K562 (cell line): ENCODE results near the gene B2M. TPM values are rescaled to one million over a fixed set of nuclear protein-coding genes. Genes with fewer than 3 reads are reported as not detected.

ENCODE experiments used
- ATAC-seq: fragments of 200-7000 bp; cut with Tn5 transposase; 3 replicates; pipeline ENCODE4 v1.9.1; 2020; ENCODE audit warnings: moderate library complexity
- BruUV-seq: library from RNA; stranded (reverse); fragments of 400-500 nt; replicated peaks from 2 replicates; lab custom pipeline; 2021; lab: Mats Ljungman, UMichigan
- CTCF ChIA-PET: fragments of 300-600 bp; formaldehyde crosslinking; extraction: SDS; loops from one replicate; lab custom pipeline; 2021; ENCODE audit warnings: low intra/inter-chr PET ratio; lab: Yijun Ruan, JAX
- POLR2A ChIA-PET: fragments of 300-600, 350-650 bp; sonication (Branson Sonifier 250); formaldehyde crosslinking; extraction: SDS; loops from one replicate; lab custom pipeline; 2021; ENCODE audit warnings: antibody characterized with exemption, inconsistent platforms; lab: Yijun Ruan, JAX
- DNase-seq, 4 experiments: peaks; one replicate each; pipeline versions ENCODE4 v3.0.0 to v3.0.0-alpha.2; 2011 to 2018; ENCODE audit warnings: low spot score in 3 of 4, mixed read lengths in 3 of 4; ENCODE audit errors: extremely low read depth in 1 of 4
- FAIRE-seq: peaks from 2 replicates; lab custom pipeline; 2011; peaks lifted over from hg19 to GRCh38; lab: Jason Lieb, UNC
- H2AFZ ChIP-seq: 2 replicates; pipeline ENCODE4 v1.6.0; 2011; ENCODE audit warnings: low read depth, low read length, control low read depth, inconsistent platforms
- H3K27ac ChIP-seq: fragments of 200-600 bp; 3 replicates; pipeline ENCODE4 v1.8.0; 2011; ENCODE audit warnings: low read depth, mild to moderate bottlenecking, control low read depth, inconsistent platforms, low read length, moderate library complexity, mixed read lengths; ENCODE audit errors: extremely low read depth
- H3K27me3 ChIP-seq, 2 experiments: fragments of 300-600 bp in 1 of 2; 2 replicates in 1 of 2; 3 replicates in 1 of 2; pipeline versions ENCODE4 v1.6.0 to v1.8.0; 2011; ENCODE audit warnings: inconsistent platforms in 2 of 2, low read length in 2 of 2, mild to moderate bottlenecking in 1 of 2, mixed read lengths in 1 of 2, moderate library complexity in 1 of 2; ENCODE audit not compliant: control insufficient read depth in 2 of 2, insufficient read depth in 2 of 2
- H3K36me3 ChIP-seq: fragments of 300-600 bp; 3 replicates; pipeline ENCODE4 v1.8.0; 2011; ENCODE audit warnings: mild to moderate bottlenecking, low read length, inconsistent platforms; ENCODE audit not compliant: control insufficient read depth, insufficient read depth
- H3K4me1 ChIP-seq, 2 experiments: fragments of 200-600 bp in 1 of 2; replicated peaks in 1 of 2; 2 replicates in 1 of 2; 3 replicates in 1 of 2; pipeline versions ENCODE4 v1.5.1 to v1.8.0; 2011; ENCODE audit warnings: inconsistent platforms in 2 of 2, low read length in 2 of 2, mild to moderate bottlenecking in 1 of 2, mixed read lengths in 1 of 2, moderate library complexity in 1 of 2; ENCODE audit not compliant: control insufficient read depth in 2 of 2, insufficient read depth in 2 of 2
- H3K4me2 ChIP-seq: 2 replicates; pipeline ENCODE4 v1.6.1; 2011; ENCODE audit warnings: low read length, control low read depth, inconsistent platforms, mixed read lengths; ENCODE audit not compliant: insufficient read depth
- H3K4me3 ChIP-seq: fragments of 200-600 bp; sonication (generic), shearing (Covaris generic); 2 replicates; pipeline ENCODE4 v1.5.1; 2016; ENCODE audit warnings: control low read depth, inconsistent platforms
- H3K79me2 ChIP-seq: fragments of 200-600 bp; 3 replicates; pipeline ENCODE4 v1.8.0; 2011; ENCODE audit warnings: low read length, inconsistent platforms; ENCODE audit not compliant: control insufficient read depth, insufficient read depth
- H3K9ac ChIP-seq, 2 experiments: 2 replicates each; pipeline versions ENCODE4 v1.6.0 to v1.6.1; 2011; ENCODE audit warnings: low read depth in 2 of 2, low read length in 2 of 2, control low read depth in 1 of 2, inconsistent platforms in 1 of 2, mild to moderate bottlenecking in 1 of 2, mixed read lengths in 1 of 2; ENCODE audit not compliant: insufficient read depth in 1 of 2
- H3K9me1 ChIP-seq: one replicate; pipeline ENCODE4 v1.6.0; 2011; ENCODE audit warnings: inconsistent platforms, mild to moderate bottlenecking, low read length, moderate library complexity; ENCODE audit not compliant: control insufficient read depth, insufficient read depth
- H3K9me3 ChIP-seq: replicated peaks from 2 replicates; pipeline ENCODE4 v1.5.1; 2011; ENCODE audit warnings: low read depth, low read length, inconsistent platforms; ENCODE audit not compliant: control insufficient read depth, insufficient read depth
- H4K20me1 ChIP-seq: replicated peaks from 2 replicates; pipeline ENCODE4 v1.6.1; 2011; ENCODE audit warnings: low read length, inconsistent platforms, mixed read lengths; ENCODE audit not compliant: control insufficient read depth, insufficient read depth
- ATF3 ChIP-seq, 2 experiments: fragments of 450-650 bp in 1 of 2; sonication (generic) in 1 of 2; formaldehyde crosslinking in 1 of 2; IDR thresholded peaks in 1 of 2; conservative IDR thresholded peaks in 1 of 2; 2 replicates each; pipeline versions ENCODE4 v1.6.1 to v1.8.1; 2016 to 2023; ENCODE audit warnings: mild to moderate bottlenecking in 2 of 2, moderate library complexity in 2 of 2, inconsistent platforms in 1 of 2, missing genetic modification reagents in 1 of 2
- CEBPB ChIP-seq: fragments of 450-650 bp; IDR thresholded peaks from 2 replicates; pipeline ENCODE4 v1.6.1; 2016; ENCODE audit warnings: missing genetic modification characterization, missing compliant biosample characterization
- MEIS2 ChIP-seq: fragments of 450-650 bp; IDR thresholded peaks from 2 replicates; pipeline ENCODE4 v1.6.1; 2014; ENCODE audit warnings: mild to moderate bottlenecking; ENCODE audit not compliant: partially characterized antibody
- NFYB ChIP-seq: IDR thresholded peaks from 2 replicates; pipeline ENCODE4 v1.6.1; 2011; ENCODE audit warnings: mild to moderate bottlenecking, moderate library complexity; ENCODE audit not compliant: insufficient read length; ENCODE audit errors: extremely low read depth
- PKNOX1 ChIP-seq: fragments of 450-650 bp; IDR thresholded peaks from 2 replicates; pipeline ENCODE4 v1.6.1; 2016
- PTBP1 ChIP-seq: fragments of 200-400 bp; formaldehyde crosslinking; IDR thresholded peaks from 2 replicates; pipeline ENCODE4 v1.6.1; 2017; ENCODE audit warnings: low read depth, low read length
- WGBS: fragments of 100-300 bp; shearing (Covaris generic); methylation state at CpG from one replicate; pipeline ENCODE4 v1.1.6; 2016; ENCODE audit warnings: low coverage, mixed read lengths; ENCODE audit not compliant: insufficient coverage; ENCODE audit errors: missing lambda C conversion rate; 5-methylcytosine and 5-hydroxymethylcytosine counted together
- in situ Hi-C: fragments of 300-500 bp; cut with MboI; formaldehyde crosslinking; loops from 4 replicates; pipeline ENCODE4 v1.15.0; 2018; ENCODE audit warnings: inconsistent platforms, mixed read lengths
- intact Hi-C: fragments of 100-400 bp; cut with micrococcal nuclease; formaldehyde crosslinking; loops from 2 replicates; pipeline ENCODE4 v1.14.2; 2022
- polyA plus RNA-seq, 8 experiments: library from polyadenylated mRNA; depleted of rRNA in 4 of 8; stranded (reverse) in 5 of 8; unstranded in 3 of 8; fragments of >200 nt; fragmentation: Nextera tagmentation in 2 of 8; fragmentation: Illumina TruSeq in 1 of 8; extraction: Ambion mirVana in 2 of 8; extraction: Trizol in 1 of 8; gene quantifications; 2 replicates each; pipeline versions ENCODE4 v1.2.1 to v1.2.3, GENCODE V29; 2011 to 2014; ENCODE audit warnings: inconsistent platforms in 1 of 8, missing spikeins in 1 of 8
- total RNA-seq, 7 experiments: library from RNA; depleted of rRNA in 6 of 7; stranded (reverse); fragments of >200 nt in 6 of 7; fragmentation: Illumina TruSeq in 2 of 7; extraction: Trizol in 2 of 7; gene quantifications; 2 replicates each; pipeline versions ENCODE4 v1.2.1 to v1.2.3, GENCODE V29; 2011 to 2021; ENCODE audit warnings: low replicate concordance in 1 of 7

The B2M gene
- total and polyA plus RNA-seq, 9 of the 15 experiments (the other 6 are each of a cell fraction or from before 2014, with no cell fraction given), result 460 to 3,138 (median 1,032) TPM

GRCh38 chr15:44763187-44763586, 51.9 kb downstream of the B2M start:
- CTCF ChIA-PET, result no interaction called here
- POLR2A ChIA-PET, result no interaction called here
- BruUV-seq, result no TSS peak

GRCh38 chr15:44763848-44764247, 52.5 kb downstream of the B2M start:
- H3K79me2 ChIP-seq, result no peaks in the 10 kb centered on the region
- H3K27me3 ChIP-seq, result no peaks in the 10 kb centered on the region
- POLR2A ChIA-PET, result interaction anchor here (1.2 kb wide), 1 partner anchor 12 kb away, joined by 4 read pairs; no protein-coding TSS in a partner anchor
- no peaks in the 10 kb centered on the region for H3K36me3 ChIP-seq
- FAIRE-seq, result no peak
- WGBS, result 14% methylated on average over 3 of the region's 3 CpGs
- no peak overlapping the region for H3K4me3 ChIP-seq
- no peak for TF ChIP-seq ATF3 (IDR thresholded peaks at IDR 0.05)
- no peak for TF ChIP-seq ATF3 (CRISPR knock-in tag; conservative IDR thresholded peaks at IDR 0.05)
- 0 out of 2 replicates have a peak, but pooled peaks have one; percentile 8 for TF ChIP-seq CEBPB
- H4K20me1 ChIP-seq, result no peaks in the 10 kb centered on the region
- 0 out of 2 replicates have a peak overlapping the region, but pooled peaks have one; percentile 46 for H2AFZ ChIP-seq
- no peaks in the 10 kb centered on the region for H3K4me1 ChIP-seq
- in situ Hi-C loops, result no loop called here
- H3K27ac ChIP-seq, result no peak overlapping the region
- DNase-seq, result no peak
- intact Hi-C loops, result no loop called here
- H3K9me1 ChIP-seq, result no peaks in the 10 kb centered on the region
- no peak overlapping the region for H3K9ac ChIP-seq
- no peak for ATAC-seq
- CTCF ChIA-PET, result no interaction called here
- no peak overlapping the region for H3K4me2 ChIP-seq
- no peaks in the 10 kb centered on the region for H3K9me3 ChIP-seq
- BruUV-seq, result no TSS peak

More at GRCh38 chr15:44763187-44763586, 51.9 kb downstream of the B2M start:
- FAIRE-seq (no peak), DNase-seq (no peak), ATAC-seq (no peak)
- Histone ChIP-seq H3K27ac (no peak overlapping the region), H3K36me3 (no peaks in the 10 kb centered on the region), H3K9me1 (no peaks in the 10 kb centered on the region), H3K9ac (no peak overlapping the region), H3K4me2 (no peak overlapping the region), H3K4me3 (no peak overlapping the region), H3K9me3 (no peaks in the 10 kb centered on the region), H3K27me3 (no peaks in the 10 kb centered on the region), H2AFZ (no peak overlapping the region), H4K20me1 (no peaks in the 10 kb centered on the region), H3K79me2 (no peaks in the 10 kb centered on the region), H3K4me1 (no peaks in the 10 kb centered on the region)
- 14% methylated on average over 2 of the region's 2 CpGs for whole genome bisulfite sequencing
- in situ Hi-C loops (no loop called here), intact Hi-C loops (no loop called here)
- no peak for TF ChIP-seq NFYB
- no peak for TF ChIP-seq PTBP1
- peak; percentile 39; the same call in 1 of the 2 replicates for TF ChIP-seq PKNOX1
- TF ChIP-seq MEIS2, result peak; percentile 70
